Effector CD4-positive, alpha-beta T cell (primary cell): ENCODE data around the gene SULF2.

Experiments used
- DNase-seq: peaks from one replicate; pipeline ENCODE4 v3.0.0-alpha.2; 2020

The SULF2 gene

DNA sequence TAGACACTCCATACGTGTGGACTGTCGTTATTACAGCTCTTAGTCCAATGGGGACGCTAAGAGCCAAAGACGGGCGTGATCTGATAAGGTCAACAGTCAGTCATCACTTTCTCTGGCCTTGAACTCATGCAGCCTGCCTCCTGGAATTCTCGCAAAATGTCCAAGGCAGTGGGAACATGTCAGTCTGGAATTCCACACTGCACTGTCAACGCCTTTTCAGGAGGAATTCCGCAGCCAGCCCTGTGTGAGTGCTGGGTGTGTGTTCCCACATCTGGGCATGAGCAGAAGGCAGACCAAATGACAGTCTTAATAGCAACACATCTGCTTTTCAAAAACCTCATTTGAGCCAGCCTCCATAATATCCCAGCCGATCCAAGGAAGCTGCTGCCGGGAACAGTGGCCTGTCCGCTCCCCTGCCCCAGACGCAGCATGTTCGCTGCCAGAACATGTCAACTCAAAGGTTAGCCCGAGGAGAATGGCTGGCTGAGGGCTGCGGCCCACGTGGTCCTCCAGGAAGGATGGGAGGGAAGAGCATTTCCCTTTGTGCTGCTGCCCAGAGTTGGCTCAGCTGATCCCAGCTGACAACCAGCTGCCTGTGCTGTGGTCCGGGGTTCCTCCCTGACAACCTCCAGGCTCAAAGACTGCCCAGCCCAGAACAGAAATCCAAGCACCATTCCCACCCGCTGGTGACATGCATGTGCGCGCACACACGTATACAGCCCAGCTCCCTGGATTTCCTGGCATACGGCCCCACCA is 103.1 kb downstream of the SULF2 start:
- no peak for DNase-seq

DNA sequence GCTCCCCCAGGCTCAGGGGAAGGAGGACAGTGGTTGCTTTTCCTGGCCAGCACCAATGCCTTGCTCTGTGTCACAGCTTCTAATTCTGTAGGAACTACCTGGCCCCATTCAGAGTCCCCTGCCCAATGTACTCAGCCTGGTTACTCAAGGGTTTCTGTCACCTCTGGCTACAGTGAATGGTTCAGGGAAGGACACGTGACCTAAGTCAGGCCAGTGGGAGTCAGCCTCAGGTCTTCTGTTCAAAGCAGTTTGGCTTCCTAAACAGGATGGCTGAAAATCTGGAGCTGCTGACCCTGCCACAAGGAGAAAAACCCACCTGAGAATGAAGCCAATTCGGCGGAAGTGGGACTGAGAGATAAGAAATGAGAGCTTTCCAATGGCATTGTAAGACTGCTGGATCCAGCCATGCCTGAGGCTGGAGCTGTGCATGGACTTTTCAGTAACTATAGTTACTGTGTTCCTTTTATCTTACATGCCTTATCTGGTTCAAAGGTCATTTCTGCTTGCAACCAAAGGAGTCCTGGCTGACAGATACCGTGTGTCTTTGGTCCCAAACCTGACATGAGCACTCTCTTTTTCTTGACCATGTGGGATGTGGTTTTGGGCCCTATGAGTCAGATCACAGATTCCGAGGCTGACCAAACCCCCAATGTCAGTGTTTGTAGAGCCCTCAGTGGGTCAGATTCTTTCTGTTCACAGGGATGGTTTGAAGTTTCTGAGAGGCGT is 104.3 kb downstream of the SULF2 start:
- no peak for DNase-seq

DNA sequence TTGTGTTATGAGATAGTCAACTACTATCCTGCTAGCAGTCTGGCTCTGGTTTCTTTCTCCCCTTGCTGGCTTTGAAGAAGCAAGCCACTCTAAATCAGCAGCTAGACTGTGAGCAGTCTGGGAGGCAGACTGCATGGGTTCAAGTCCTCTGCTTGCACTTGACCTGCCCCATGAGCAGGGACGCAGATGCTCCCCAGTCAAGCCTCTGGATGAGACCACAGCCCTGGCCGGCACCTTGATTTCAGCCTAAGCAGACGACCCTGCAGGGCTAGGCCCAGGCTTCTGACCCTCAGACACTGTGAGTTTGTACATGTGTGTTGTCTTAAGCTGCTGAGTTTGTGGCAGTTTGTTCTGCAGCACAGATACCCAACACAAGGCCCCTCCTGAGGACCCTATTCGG is 105.8 kb downstream of the SULF2 start:
- no peak for DNase-seq

DNA sequence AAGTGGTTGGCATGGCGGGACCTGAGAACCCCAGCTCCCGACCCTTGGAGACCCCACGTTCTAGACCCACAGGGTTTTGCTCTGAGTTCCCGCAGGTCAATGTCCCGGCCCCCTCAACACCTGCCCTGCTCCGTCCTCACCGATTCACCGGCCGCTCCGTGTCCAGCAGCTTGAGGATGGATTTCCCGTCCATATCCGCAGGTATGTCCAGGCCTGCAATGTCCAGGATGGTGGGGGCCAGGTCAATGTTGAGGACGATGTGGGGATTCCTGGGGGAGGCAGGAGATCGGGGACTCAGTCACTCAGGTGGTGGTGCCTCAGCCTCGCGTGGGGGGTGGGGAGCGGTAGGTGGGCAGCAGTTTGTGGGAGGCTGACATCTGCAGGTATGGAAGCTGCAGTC is 106.7 kb downstream of the SULF2 start:
- DNase-seq = no peak

DNA sequence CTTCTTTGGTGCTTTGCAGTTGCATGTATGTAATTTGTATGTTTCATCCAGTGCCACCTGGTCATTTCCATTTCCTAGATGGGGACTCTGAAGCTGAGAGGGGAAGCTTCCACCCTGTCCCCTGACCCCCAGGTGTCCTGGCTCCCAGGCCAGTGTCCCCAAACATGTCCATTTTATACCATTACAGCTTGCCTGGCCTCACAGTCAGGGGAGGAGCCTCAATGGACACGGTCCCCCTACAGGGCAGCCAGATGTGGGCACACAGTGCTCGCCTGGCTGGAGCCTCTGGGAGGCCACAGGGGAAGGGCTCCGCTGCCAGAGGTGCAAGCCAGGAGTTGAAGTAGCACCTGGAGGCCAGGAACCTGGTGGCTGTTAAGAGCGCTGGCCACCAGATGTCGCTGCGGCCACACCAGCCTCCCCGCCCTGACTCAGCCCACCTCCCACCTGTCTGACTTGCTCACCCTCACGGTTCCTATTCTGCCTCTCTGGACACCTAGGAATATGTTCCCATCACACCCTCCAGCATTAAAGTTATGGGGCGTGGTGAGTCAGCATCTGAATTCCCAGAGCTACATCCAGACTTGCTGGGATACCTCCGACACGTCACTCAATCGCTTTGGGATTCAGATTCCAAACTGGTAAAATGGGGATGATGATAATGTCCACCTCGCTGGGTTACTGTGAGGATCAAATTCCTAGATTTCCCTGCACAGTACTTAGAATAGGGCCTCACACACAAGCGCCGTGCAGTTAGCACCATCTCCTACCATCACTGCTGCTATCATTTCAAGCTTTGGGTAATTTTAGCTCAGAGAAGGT is 107.4 kb downstream of the SULF2 start:
- DNase-seq = peak; percentile 28

DNA sequence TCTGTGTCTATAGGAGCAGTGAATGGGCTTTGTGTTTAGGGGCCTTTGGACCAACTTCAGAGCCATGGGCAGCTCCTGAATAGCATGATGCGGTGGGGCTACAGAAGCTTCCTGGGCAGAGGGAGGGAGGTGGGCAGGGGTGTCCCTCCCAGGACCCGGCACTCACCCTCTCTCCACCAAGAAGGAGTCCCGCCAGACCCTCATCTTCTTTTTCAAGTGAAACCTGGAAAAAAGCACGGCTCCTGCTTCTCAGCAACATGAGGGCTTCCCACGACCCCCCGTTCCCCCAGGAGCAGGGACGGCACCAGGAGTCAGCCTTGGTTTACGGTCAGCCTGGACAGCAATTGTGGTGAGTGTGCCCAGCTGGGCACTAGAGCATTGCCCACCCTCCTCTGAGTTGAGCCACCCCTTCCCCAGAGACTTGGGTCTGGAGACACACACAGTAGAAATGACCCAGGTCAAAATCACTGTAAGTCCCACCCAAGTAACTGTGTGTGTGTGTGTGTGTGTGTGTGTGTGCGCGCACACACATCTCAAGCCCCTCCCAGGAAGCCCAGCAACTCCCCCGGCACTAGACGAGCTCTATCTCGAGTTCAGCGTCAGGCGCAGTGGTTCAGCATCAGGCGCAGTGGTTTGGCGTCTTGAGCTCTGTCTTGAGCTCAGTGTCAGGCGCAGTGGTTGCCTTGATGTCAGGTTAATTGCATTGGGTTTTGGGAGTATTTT is 108.2 kb downstream of the SULF2 start:
- no peak for DNase-seq

DNA sequence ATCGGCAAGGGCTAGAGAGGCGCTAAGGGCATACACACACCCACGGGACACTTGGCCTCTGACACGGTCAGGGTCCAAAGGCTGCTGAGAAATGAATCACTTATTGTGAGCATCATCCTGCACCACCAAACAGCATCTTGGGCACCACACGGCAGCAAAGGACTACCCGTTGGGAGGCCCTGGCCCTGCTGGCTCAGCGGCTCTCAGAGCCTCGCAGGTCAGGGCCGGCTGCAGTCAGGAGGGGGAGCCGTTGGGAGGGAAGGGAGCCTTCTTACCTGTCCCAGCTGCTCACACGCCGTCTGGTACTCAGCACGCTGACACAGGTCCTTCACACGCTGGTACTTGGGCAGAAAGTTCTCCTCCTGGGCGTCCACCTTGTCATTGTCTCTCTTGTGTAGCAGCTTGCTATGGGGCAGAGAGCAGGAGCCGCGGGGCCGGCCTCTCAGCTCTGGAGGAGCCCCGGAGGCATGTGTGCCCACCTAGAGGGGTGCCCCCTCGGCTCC is 109.0 kb downstream of the SULF2 start:
- no peak for DNase-seq

DNA sequence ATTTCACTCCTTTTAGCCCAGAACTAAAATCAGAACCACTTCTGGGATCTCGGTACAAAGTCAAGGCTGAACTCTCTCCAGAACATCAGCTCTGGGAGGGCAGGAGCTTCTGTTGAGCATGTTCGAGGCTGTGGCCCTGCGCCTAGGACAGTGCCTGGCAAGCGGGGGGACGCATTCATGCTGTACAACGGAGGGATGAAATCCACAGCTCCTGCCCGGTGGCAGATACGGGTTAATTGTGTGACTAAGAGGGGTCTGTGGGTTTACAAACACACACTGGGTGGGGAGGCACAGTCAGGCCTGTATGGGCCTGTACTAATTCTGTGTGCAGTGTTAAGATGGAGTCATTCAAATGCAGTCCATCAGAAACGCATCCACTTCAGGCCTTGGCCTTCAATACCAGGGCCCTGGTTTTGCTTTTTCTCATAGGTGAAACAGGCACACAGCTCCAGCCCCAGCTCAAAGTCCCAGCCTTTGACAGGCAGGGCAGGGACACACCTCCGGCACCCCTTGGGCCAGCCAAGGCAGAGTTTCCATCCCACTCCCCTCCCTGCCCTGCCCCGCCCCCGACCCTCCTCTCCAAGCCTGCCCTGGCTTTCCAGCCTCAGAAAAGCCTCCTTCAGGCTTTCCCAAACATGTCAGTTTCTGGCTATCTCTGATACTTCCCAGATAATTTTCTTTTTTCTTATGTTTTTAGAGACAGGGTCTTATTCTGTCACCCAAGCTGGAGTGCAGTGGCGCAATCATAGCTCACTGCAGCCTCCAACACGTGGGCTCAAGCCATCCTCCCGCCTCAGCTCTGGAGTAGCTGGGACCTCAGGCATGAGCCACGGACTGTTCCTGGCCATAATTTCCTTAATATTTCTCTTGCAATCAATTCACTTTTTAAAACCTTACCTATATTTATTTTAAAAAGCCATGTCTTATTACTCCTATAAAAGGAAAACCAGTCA is 109.8 kb downstream of the SULF2 start:
- no peak for DNase-seq

DNA sequence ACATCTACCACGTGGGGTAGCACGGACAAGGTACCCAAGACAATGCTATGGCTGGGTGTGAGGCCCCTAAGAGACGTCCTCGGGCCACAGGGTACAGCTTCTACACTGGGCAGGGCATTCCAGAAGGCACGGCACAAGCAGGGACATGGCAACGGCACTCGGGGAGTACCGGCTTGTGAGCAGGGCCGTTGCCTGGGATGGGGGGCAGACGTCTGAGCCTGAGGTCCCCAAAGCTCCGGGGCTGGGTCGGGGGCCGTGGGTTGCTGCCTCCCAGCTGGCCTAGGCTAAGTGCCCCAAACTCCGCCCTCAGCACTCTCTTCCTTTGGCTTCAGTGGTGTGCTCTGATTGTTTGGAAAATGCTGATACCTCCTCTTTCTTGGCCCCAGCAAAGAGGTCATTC is 110.6 kb downstream of the SULF2 start:
- no peak for DNase-seq

DNA sequence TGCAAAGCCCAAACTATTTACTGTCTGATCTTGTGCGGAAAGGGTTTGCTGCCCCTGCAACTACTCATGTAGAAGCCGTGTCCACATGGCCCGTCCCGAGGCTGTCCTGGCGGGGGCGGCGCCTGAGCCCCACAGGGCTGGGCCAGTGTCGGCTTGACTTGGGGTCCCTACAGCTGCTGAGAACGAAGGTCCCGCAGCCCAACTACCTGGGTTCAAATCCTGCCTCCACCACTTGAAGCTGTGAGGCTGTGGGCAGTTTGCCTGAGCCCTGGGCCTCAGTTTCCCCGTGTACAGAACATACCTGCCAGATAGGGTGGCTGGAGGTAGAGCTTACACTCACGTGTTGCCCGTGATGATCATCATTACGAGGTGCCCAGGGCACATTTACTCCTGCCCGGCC is 111.1 kb downstream of the SULF2 start:
- DNase-seq = no peak

DNA sequence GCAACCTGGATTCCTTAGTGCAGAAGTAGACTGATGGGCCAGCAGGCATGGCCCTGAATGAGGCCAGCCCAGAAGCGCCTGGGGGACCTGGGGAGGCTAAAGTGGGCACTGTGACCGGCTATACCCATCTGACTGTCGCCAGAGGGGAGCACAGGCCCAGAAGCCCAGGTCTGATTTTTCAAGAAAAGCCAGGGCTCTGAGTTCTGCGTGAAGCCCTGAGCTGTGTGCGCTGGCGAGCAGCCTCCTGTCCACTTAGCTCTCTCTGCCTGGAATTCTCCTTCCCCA is 111.7 kb downstream of the SULF2 start:
- DNase-seq = no peak

DNA sequence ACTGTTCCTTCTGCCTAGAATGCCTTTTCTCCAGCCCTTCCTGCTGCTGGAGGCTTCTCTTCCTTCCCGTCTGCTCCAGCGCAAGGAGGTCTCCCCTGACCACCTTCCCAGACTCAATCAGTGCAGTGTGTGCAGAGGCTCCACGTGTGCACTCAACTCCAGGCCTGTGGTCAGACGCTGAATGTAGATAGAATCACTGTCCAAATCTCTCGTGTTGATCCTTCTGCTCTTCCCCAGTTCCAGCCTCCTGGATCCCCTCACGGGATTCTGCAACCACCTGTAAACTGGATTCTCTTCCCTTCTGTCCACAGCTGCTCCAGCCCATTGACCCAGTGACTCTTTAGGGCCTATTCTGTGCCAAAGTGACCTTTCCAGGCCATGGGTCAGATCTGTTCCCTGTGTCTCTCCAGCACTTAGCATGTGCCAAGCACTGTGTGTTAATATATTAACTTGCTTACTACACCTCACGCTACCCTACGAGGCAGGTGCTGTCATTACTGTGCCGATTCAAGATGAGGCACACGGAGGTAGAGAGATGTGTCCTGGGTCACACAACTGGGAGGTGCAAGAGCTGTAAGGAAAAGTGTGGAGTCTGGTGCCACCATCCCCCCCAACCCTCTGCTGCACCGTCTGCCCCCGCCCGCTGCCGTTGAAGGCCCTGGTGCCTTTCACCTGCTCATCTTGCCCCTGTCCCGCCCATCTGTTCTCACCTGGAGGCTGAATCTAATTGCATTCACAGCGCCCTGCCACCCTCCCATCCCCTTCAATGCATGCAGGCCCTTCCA is 112.2 kb downstream of the SULF2 start:
- no peak for DNase-seq

DNA sequence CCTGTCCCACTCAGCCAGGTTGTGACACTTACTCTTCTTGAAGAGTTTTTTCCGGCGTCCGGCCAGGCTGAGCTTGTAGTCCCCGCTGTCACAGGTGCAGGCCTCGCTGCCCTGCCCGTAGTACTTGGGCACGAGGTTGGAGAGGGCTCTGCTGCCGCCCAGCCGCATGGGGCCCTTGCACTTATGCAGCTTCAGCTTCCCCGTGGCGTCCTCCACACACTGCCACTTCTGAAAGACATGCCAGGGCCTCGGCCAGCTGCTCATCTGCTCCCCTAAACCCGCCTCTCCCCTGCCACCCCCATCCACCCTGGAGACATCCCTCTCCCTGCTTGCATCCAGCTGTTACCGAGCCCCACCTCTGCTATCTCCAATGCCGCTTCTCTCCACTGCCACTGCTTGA is 113.1 kb downstream of the SULF2 start:
- no peak for DNase-seq

DNA sequence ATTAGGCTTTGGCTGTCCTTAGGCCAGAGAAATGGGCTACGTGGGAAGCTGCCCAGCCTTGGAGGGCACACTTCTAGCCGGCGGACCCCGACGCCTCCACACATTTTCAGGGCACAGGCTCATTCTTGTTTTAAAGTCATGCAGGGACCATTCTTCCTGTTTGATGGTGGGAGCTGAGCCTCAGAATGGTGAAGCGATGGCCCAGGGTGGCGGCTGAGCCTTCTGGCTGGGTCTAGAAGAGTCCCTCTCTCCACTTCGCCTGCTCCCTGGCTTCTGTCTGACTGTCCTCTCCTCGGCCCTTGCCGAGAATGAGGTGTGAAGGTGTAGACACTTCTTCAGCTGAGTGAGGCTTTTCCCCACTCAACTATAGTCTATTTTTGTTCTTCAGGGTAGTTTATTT is 114.4 kb downstream of the SULF2 start:
- DNase-seq = no peak

DNA sequence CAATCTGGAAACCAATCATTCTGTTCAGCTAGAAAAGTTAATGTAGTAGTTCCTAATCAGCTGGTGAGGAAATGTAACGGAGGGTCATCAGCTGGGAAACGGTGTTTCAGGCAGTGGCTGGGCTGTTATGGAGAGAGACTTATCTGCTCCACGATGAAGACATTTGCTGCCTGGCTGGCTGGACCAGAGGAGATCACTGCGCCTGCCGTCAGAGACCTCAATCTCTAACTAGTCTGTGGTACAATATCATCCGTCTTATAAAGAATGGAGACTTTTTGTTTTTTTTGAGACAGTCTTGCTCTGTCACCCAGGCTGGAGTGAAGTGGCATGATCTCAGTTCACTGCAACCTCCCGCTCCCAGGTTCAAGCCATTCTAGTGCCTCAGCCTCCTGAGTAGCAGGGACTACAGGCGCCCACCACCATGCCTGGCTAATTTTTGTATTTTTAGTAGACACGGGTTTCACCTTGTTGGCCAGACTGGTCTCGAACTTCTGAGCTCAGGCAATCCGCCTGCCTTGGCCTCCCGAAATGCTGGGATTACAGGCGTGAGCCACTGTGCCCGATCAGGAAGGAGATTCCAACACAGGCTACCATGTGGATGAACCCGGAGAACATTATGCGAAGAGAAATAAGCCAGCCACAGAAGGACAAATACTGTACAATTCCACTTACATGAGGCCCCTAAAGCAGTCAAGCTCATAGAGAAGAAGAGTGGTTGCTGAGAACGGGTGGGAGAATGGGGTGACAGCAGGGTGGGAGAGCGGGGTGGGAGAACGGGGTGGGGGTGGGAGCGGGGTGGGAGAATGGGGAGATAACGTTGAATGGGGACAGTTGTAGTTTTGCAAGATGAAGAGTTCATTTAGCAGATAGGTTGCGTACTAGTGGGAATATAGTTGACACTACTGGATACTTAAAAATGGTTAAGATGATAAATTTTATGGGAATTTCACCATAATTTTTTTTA is 115.1 kb downstream of the SULF2 start:
- DNase-seq = no peak

DNA sequence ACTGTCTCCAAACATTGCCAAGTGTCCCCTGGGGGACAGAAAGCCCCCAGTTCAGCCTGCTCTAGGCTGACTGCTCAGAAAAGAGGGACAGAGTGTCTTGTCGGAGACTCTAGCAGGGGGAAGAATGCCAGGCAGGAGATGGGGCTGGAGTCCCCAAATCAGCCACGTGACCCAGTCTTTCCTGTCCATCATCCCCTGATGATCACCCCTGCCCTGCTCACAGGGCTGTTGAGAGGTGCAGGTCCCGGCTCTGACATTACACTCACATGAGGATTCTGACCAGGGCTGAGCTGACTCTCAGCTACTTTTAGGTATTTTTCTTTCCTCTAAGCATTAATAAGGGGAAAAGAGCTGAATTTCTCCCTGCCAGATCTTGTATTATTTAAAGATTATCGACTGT is 115.8 kb downstream of the SULF2 start:
- no peak for DNase-seq

DNA sequence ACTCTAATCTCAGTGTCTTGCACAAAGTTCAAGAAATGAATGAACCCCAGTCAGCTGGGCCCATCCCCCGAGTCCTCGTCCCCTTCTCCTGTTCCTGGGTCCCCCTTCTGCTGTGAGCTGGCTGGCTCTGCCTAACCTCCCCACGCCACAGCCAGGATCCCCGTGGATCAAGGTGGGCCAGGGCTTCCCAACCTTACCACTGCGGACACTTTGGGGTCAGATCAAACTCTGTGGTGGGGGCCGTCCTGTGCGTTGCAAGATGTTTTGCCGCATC is 116.2 kb downstream of the SULF2 start:
- no peak for DNase-seq

DNA sequence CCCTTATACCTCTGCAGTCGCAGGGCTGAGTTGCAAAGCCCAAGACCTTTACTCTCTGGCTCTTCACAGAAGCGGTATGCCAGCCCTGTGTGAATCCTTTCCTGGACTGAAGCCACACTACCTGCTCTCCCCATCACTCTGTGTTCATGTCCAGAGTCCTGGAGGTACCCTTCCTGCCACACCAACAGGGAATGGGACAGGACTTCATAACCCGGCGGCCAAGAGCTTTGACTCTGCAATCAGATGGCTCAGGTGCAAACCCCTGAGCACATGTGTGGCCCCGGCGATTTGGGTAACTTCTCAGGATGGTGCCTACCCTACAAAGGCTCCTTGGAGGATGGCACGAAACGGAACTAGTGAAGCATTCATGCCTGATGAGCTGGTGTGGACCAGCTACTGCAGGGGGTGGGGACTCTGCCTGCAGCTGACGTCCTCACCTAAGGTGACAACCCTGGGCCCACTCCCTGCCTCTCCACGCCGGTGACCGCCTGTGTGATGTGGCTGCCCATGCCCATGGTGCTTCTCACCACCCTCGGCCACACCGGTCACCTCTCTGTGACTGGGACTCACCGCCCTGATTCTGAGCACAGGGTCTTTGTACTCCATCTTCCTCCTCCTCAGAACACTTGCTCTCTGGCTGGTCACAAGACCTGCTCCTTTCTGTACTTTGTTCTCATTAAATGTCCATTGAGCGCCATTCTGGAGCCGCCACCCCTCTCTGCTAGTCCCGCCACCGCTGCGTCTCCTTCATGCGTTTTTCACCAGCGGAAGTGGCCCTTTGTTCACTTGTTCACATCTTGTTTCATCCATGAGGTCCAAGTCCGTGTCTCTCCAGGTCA is 116.7 kb downstream of the SULF2 start:
- DNase-seq = no peak
